Neural cell (in vitro differentiated cells): ENCODE results near the gene CTSG.
"Not testable (repeated sequence)": the region's sequence is repeated elsewhere in the genome, so short reads cannot be mapped to it uniquely, and the experiment has no call there.

ENCODE experiments used
- CTCF ChIP-seq: fragments of 450-650 bp; IDR thresholded peaks from 2 replicates; pipeline ENCODE4 v1.5.1; 2014; ENCODE audit warnings: antibody characterized with exemption, mild to moderate bottlenecking, moderate library complexity; ENCODE audit not compliant: poor library complexity, severe bottlenecking
- POLR2AphosphoS5 ChIP-seq: IDR thresholded peaks from 2 replicates; pipeline ENCODE4 v1.6.1; 2012

- not testable (repeated sequence) for TF ChIP-seq CTCF, POLR2AphosphoS5
Observed at GRCh38 chr14:24584402-24584801, 8.4 kb upstream of the CTSG start.
